Left renal pelvis (tissue), 4 donors: ENCODE data around the gene TEX35. TPM values are rescaled to one million over a fixed set of nuclear protein-coding genes. Genes with fewer than 3 reads are reported as not detected.

Experiments used
- DNase-seq, 4 donors: peaks; one replicate each; pipeline ENCODE4 v3.0.0-alpha.2; 2013; ENCODE audit warnings: low read depth in 4 of 4, low spot score in 3 of 4
- polyA plus RNA-seq, 4 donors: library from polyadenylated mRNA; unstranded; fragments of 120-200 nt; gene quantifications; one replicate each; pipeline ENCODE4 v1.2.1, GENCODE V29; 2013; ENCODE audit not compliant: insufficient read length in 4 of 4

Gene TEX35
- polyA plus RNA-seq, 4 donors: 0.23 TPM; not detected in 3

GRCh38 chr1:178513278-178513983 lies 522 bp downstream of the TEX35 start:
- no peak for DNase-seq

- no peak for DNase-seq
These were observed 3.2 kb downstream of the TEX35 start for GRCh38 chr1:178516110-178516509.

- no peak for DNase-seq
These were observed 6.0 kb downstream of the TEX35 start for GRCh38 chr1:178518894-178519293.

- no peak for DNase-seq
These were observed 7.9 kb downstream of the TEX35 start for GRCh38 chr1:178520803-178521202.

GRCh38 chr1:178521241-178521640 lies 8.3 kb downstream of the TEX35 start:
- DNase-seq: no peak

- DNase-seq: no peak
These were observed 14.2 kb downstream of the TEX35 start for GRCh38 chr1:178527117-178527516.

GRCh38 chr1:178528228-178528952 lies 15.5 kb downstream of the TEX35 start:
- no peak for DNase-seq

- DNase-seq: no peak
These were observed 16.0 kb downstream of the TEX35 start for GRCh38 chr1:178528953-178529335.

- DNase-seq: no peak
These were observed 16.6 kb downstream of the TEX35 start for GRCh38 chr1:178529364-178530036.

- no peak for DNase-seq
These were observed 17.1 kb downstream of the TEX35 start for GRCh38 chr1:178530037-178530402.

GRCh38 chr1:178530502-178530901 lies 17.6 kb downstream of the TEX35 start:
- no peak for DNase-seq

GRCh38 chr1:178531887-178532286 lies 19.0 kb downstream of the TEX35 start:
- no peak for DNase-seq

GRCh38 chr1:178532392-178532791 lies 19.5 kb downstream of the TEX35 start:
- peak; percentile 47 to 64 (median 60) for DNase-seq

- DNase-seq: no peak
These were observed 20.4 kb downstream of the TEX35 start for GRCh38 chr1:178533121-178533946.

- DNase-seq: no peak
These were observed 21.4 kb downstream of the TEX35 start for GRCh38 chr1:178534137-178534868.

- DNase-seq: no peak
These were observed 23.4 kb downstream of the TEX35 start for GRCh38 chr1:178536329-178536728.

- DNase-seq: no peak
These were observed 24.0 kb downstream of the TEX35 start for GRCh38 chr1:178536844-178537371.

GRCh38 chr1:178537382-178538090 lies 24.6 kb downstream of the TEX35 start:
- no peak for DNase-seq

- no peak for DNase-seq
These were observed 25.4 kb downstream of the TEX35 start for GRCh38 chr1:178538192-178538916.
